Regular cardiac myocyte (primary cell): ENCODE measurements around the gene CCDC191. TPM values are rescaled to one million over a fixed set of nuclear protein-coding genes. Genes with fewer than 3 reads are reported as not detected.

Experiments used
- total RNA-seq: library from RNA; depleted of rRNA; stranded (reverse); fragments of >200 nt; gene quantifications from 2 replicates; pipeline ENCODE4 v1.2.3, GENCODE V29; 2014

CCDC191 gene
- 1.3 and 2.0 TPM in 2 replicates for total RNA-seq

GRCh38 chr3:114056130-114057010, at the start of gene CCDC191, which contains the start of gene QTRT2:
Gene CCDC191, minus strand, starts transcription at chr3:114056526. Its CDS starts 60 bp downstream, at chr3:114056466.
Gene QTRT2, plus strand, starts transcription at chr3:114056737. Its CDS starts 8,521 bp downstream, at chr3:114065258.

GRCh38 chr3:113947372-113948014, 108.8 kb downstream of the CCDC191 start, which contains the start of gene ZDHHC23:
Gene ZDHHC23, plus strand, starts transcription at chr3:113948013. Its CDS starts 790 bp downstream, at chr3:113948803.

Other genes starting within 250 kb of the CCDC191 start
- 3.7 and 7.5 TPM in 2 replicates for gene GRAMD1C, start 217.7 kb downstream of the CCDC191 start, total RNA-seq
- gene ZDHHC23, start 108.5 kb downstream of the CCDC191 start, total RNA-seq, result 3.1 and 3.5 TPM in 2 replicates
- gene QTRT2, start 211 bp upstream of the CCDC191 start, total RNA-seq, result 13.2 and 24.5 TPM in 2 replicates
- gene DRD3, start 122.5 kb upstream of the CCDC191 start, total RNA-seq, result not detected in 2 replicates
- gene ZNF80, start 181.1 kb upstream of the CCDC191 start, total RNA-seq, result not detected in 2 replicates
- under 0.01 TPM in 2 replicates for gene TIGIT, start 237.5 kb upstream of the CCDC191 start, total RNA-seq